ENCODE results near the gene GFI1B.

DNA sequence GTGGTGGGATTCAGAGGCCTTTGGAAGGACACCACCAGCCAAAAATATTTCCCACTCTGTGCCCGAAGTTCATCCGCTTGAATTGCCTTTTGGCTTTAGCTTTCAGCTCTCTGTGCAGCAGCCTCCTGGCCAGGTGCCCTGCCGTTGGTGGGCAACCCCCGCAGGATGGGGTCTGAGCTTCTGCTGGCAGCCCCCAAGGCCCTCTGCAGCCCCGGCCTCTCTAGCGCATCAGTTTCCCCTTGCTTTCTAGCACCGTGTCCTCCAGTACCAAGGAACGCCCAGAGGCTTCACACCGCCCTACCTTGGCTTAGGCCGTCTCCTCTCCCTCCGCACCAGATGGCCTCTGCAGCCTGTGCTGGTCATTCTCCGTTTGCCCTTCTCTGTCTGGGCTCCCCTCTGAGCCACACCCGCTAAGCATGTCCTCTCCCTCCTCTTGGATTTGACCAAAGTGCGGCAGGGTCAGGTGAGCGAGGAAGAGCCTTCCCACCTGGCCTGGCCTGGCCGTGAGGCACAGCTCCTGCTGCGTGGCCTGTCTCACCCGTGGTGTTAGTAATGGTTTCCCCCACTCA lies 29.9 kb upstream of the GFI1B start:
- TF ChIP-seq SUZ12 (IDR thresholded peaks at IDR 0.05; ENCODE audit: extremely low read depth, insufficient read depth, insufficient read length): no peak
- TF ChIP-seq ZNF274 (IDR thresholded peaks at IDR 0.05; ENCODE audit: low read depth, low read length): no peak

All from NT2/D1 (cell line).